Measurements from ENCODE around the gene DGCR2.
"Not testable (repeated sequence)": the region's sequence is repeated elsewhere in the genome, so short reads cannot be mapped to it uniquely, and the experiment has no call there.

DNA sequence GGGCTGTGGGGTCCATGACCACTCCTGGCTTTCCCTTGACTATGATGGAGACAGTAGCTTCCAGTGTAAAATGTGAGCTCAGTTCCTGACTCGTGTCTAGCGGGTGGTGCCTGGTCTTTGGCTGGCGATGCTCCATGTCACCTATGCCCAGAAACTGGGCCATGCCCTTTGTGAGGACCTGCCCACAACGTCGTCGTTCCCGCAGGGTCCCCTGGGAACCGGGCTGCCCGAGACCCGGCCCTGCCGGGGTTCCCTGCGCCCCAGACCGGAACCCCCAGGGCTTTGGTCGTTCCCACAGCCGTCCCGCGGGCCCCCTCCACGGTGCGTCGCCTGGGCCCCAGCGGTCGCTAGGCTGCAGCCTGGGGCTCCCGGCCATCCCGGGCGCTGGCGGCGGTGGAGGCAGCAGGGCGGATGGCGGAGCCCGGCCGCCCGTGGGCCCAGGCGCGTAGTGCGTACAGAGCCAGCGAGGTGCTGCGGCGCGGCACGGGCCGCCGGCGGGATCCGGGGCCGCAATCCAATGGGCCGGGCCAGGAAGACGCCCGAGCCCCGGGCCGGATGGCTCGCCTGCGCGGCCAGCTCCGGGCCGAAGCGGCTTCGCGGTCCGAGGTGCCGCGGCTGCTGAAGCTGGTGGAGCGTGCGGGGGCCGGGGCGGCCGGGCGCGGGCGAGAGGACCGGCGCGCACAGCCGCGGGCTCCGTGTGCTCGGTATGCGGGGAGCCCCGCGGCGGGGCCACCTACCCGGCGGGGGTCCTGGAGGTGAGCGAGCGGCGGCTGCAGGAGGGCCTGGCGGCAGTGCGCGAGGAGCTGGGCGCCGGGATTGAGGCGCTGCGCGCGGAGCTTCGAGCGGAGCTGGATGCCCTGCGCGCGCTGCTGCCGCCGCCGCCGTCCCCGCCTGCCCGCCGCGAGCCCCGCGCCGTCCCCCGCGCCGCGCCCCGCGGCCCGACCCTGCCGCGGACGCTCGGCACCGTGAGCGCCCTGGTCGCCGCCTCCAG lies 92.8 kb downstream of the DGCR2 start:
- not testable (repeated sequence) for TF ChIP-seq MAZ (IDR thresholded peaks at IDR 0.05; ENCODE audit: borderline replicate concordance, low read depth, low read length); RAD21 (IDR thresholded peaks at IDR 0.05; ENCODE audit: low read length); POLR2A (IDR thresholded peaks at IDR 0.05; ENCODE audit: low read depth, low read length); RFX5 (IDR thresholded peaks at IDR 0.05; ENCODE audit: low read depth, low read length); CHD1 (IDR thresholded peaks at IDR 0.05; ENCODE audit: low read depth, low read length); RCOR1 (IDR thresholded peaks at IDR 0.05; ENCODE audit: insufficient replicate concordance, low read length); SMC3 (IDR thresholded peaks at IDR 0.05; ENCODE audit: low read depth, low read length); BHLHE40 (IDR thresholded peaks at IDR 0.05; ENCODE audit: low read depth, low read length); CEBPB (IDR thresholded peaks at IDR 0.05; ENCODE audit: low read depth, low read length); FOS (IDR thresholded peaks at IDR 0.05; ENCODE audit: low read depth, low read length); MXI1 (IDR thresholded peaks at IDR 0.05; ENCODE audit: borderline replicate concordance, low read depth, low read length); MAFK (IDR thresholded peaks at IDR 0.05; ENCODE audit: low read depth, low read length)
- TF ChIP-seq, protein P1, sequence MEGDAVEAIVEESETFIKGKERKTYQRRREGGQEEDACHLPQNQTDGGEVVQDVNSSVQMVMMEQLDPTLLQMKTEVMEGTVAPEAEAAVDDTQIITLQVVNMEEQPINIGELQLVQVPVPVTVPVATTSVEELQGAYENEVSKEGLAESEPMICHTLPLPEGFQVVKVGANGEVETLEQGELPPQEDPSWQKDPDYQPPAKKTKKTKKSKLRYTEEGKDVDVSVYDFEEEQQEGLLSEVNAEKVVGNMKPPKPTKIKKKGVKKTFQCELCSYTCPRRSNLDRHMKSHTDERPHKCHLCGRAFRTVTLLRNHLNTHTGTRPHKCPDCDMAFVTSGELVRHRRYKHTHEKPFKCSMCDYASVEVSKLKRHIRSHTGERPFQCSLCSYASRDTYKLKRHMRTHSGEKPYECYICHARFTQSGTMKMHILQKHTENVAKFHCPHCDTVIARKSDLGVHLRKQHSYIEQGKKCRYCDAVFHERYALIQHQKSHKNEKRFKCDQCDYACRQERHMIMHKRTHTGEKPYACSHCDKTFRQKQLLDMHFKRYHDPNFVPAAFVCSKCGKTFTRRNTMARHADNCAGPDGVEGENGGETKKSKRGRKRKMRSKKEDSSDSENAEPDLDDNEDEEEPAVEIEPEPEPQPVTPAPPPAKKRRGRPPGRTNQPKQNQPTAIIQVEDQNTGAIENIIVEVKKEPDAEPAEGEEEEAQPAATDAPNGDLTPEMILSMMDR (conservative IDR thresholded peaks at IDR 0.05; ENCODE audit: low read depth, low read length): not testable (repeated sequence)
- TF ChIP-seq, protein P2, sequence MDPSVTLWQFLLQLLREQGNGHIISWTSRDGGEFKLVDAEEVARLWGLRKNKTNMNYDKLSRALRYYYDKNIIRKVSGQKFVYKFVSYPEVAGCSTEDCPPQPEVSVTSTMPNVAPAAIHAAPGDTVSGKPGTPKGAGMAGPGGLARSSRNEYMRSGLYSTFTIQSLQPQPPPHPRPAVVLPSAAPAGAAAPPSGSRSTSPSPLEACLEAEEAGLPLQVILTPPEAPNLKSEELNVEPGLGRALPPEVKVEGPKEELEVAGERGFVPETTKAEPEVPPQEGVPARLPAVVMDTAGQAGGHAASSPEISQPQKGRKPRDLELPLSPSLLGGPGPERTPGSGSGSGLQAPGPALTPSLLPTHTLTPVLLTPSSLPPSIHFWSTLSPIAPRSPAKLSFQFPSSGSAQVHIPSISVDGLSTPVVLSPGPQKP (IDR thresholded peaks at IDR 0.05; ENCODE audit: borderline replicate concordance, low read depth, low read length): not testable (repeated sequence)

All from IMR-90 (cell line).